Head of caudate nucleus (tissue), 42 donors: ENCODE data around the gene IGLL1.

Experiments used
- DNase-seq, 42 donors: peaks; one replicate each; pipeline versions ENCODE4 v3.0.0 to v3.0.0-alpha.2; 2020 to 2021; ENCODE audit warnings: mixed read lengths in 7 of 42
- intact Hi-C: fragments of 100-400 bp; cut with DNase I; formaldehyde crosslinking; loops from one replicate; pipeline ENCODE4 v1.15.0; 2022

Gene IGLL1

DNA sequence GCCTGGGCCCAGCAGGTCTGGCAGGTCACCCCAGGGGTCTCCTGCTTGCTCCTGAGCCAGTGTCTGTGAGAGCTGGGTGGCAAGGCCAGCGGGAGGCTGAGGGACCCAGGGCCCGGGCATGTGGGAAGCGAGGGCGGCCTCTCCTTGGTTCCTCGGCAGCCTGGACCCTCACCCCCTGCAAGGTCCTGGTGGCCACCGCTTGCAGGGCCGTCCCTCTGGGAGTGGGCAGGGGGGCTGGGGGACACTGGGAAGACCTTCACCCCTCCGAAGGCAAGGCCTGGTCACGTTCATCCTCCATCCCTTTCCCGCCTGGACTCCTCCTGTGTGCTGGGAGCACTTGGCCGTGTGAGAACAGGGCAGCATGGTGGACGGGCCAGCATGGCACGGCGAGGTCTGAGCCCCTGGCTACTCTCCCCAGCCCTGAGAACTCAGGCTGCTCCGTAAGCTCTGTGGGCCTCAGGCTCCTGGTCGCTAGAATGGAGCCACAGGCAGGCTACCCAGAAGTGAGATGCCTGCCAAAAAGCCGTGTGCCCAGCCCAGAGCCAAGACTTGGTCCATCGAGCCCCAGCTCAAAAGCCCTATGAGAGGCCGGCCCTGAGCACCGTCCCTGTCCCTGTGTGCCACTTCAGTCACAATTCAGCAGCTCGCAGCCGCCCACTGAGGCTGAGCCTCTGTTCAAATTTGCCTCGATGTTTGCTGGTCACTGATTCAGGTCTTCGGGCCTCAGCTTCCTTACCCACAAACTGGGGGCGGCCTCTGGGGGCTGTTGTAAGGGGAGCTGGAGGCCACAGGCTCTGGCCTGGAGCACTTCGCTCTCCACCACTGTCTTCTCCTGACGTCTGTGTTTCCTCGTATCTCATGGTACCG, 45.0 kb downstream of the IGLL1 start:
- intact Hi-C loops, result loop anchor here (10.0 kb wide), 1 partner anchor 220 kb away; no protein-coding TSS in a partner anchor
- DNase-seq, result peak in 6 of 42 donors; percentile 10 to 29 (median 16)

GRCh38 chr22:23534201-23534850, 45.8 kb downstream of the IGLL1 start:
- peak in 5 of 42 donors; percentile 1 to 20 (median 12) for DNase-seq
- intact Hi-C loops, result loop anchor here (10.0 kb wide), 1 partner anchor 220 kb away; no protein-coding TSS in a partner anchor

DNA sequence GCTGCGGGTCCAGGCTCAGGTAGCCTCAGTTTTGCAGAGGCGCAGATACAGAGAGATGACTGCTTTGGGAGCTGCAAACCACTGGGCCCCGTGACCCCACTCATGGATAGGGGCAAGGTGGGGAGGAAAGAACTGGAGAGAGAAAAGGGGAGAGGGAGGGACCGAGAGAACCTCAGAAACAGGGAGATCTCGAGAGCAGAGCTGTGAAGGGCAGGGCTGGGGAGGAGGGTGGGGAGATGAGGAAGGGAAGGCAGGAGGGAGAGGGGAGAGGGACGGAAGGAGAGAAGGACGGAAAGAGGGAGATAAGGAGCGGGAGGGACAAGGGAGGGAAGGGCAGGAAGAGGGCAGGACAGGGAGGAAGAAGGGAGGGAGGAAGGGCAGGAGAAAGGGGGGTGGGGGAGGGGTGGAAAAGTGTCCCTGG, 46.3 kb downstream of the IGLL1 start:
- intact Hi-C loops, result loop anchor here (10.0 kb wide), 1 partner anchor 219 kb away; no protein-coding TSS in a partner anchor
- DNase-seq, result peak in 3 of 42 donors; percentile 2 to 6 (median 4)

DNA sequence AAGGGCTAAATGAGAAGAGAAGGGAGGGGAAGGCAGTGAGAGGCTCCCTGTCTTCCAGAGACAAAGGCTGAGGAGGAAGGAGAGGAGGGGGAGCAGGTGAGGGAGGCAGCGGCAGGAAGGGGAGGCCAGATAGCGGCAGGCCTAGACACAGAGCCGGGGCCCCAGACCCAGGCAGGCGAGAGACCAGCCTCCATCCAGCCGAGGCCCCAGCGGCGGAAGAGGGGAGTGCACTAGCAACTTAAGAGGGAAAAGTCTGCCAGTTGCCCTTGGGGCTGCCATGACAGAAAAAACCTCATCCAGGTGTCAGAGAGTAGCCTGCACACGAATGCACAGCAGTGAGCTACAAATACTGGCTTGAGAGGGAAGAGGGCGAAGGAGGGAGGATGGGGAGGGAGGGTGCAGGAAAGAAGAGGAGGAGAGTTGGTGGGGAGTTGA, 46.7 kb downstream of the IGLL1 start:
- intact Hi-C loops, result loop anchor here (10.0 kb wide), 1 partner anchor 219 kb away; no protein-coding TSS in a partner anchor
- DNase-seq, result peak in 2 of 42 donors; percentile 15 to 21

GRCh38 chr22:23532731-23533130, 47.4 kb downstream of the IGLL1 start:
- DNase-seq, result peak in 1 of 42 donors; percentile 14
- intact Hi-C loops, result loop anchor here (10.0 kb wide), 1 partner anchor 218 kb away; no protein-coding TSS in a partner anchor

DNA sequence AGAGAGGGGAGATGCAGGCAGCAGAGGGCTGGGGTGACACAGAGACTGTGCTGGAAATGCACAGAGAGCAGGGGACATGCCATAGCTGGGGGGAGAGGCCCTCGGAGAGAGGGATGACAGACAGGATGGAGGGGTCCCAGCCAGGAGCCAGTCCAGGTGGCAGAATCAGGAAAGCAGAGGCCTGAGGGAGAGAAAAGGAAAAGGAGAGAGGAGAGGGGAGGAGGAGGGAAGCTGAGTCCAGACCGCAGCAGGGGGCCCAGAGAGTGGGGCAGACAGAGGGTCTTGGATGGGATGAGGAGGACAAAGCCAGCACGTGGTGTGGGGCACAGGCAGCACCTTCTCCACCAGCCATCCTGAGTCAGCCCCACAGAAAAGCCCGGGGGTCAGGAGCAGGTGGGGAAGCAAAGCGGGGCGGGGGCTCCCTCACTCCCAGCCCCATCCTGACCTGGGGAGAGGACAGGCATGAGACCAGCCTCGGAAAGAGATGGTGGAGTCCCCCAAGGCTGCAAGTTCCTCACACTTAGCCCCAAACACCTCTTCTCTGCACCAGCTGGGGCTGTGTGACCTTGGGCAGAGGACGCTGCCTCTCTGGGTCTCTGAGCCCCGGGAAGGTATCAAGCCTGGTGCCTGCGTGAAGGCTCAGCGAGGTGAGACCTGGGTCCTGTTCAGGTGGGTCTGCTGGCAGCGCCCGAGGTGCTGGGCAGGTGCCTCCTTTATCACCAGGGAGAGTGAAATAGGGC, 48.0 kb downstream of the IGLL1 start:
- peak in 3 of 42 donors; percentile 5 to 18 (median 10) for DNase-seq
- intact Hi-C loops, result loop anchor here (10.0 kb wide), 1 partner anchor 217 kb away; no protein-coding TSS in a partner anchor

DNA sequence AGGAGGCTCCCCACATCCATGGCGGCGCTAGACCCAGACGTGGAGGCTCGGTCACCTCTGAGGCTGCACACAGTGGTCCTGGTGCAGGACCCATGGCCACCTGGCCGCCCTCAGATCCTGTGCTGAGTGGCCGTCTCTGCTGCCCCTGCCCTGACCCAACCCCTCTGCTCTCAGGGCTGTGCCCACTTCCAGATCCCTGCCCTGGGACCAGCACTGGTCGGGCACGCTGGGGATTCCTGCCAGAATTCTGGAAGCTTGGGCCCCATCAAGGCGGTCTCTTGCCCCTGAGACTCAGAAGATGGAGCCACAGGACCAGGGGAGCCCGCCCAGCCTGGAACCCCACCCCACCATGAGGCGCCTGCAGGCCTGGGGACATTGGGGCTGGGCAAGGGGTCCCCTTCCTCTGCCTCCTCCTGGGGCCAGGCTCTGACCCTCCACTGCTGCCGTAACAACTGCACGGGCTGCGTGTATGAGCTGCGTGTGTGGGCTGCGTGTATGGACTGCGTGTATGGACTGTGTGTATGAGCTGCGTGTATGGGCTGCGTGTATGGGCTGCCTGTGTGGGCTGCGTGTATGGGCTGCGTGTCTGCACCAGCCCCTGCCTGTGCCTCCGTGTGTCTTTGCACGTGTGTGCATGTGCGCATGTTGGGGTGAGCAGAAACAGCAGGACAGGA, 48.7 kb downstream of the IGLL1 start:
- intact Hi-C loops, result loop anchor here (10.0 kb wide), 1 partner anchor 217 kb away; no protein-coding TSS in a partner anchor
- peak in 2 of 42 donors; percentile 12 to 22 for DNase-seq

GRCh38 chr22:23530766-23531282, 49.3 kb downstream of the IGLL1 start:
- intact Hi-C loops, result loop anchor here (10.0 kb wide), 1 partner anchor 216 kb away; no protein-coding TSS in a partner anchor
- DNase-seq, result peak in 1 of 42 donors; percentile 7

DNA sequence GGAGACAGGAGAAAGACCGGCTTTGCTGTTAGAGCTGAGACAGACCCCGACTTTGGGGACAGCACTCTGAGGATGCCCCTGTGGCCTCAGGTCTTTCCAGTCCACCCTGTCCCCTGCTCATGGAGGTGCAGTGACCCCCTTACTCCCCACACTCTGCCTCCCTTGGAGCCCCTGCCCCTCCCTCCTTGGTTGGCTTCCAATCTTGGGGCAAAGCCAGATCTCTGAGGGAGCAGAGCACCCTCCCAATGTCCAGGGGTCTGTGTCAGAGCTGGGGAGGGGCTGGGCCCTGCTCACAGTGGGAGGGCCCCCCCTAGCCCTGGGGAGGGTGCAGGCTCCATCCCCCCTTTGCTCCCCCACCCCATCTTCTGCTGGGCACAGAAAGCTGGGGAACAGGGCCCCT, 50.0 kb downstream of the IGLL1 start:
- DNase-seq, result peak in 2 of 42 donors; percentile 1 to 16
- intact Hi-C loops, result loop anchor here (10.0 kb wide), 1 partner anchor 215 kb away; no protein-coding TSS in a partner anchor

DNA sequence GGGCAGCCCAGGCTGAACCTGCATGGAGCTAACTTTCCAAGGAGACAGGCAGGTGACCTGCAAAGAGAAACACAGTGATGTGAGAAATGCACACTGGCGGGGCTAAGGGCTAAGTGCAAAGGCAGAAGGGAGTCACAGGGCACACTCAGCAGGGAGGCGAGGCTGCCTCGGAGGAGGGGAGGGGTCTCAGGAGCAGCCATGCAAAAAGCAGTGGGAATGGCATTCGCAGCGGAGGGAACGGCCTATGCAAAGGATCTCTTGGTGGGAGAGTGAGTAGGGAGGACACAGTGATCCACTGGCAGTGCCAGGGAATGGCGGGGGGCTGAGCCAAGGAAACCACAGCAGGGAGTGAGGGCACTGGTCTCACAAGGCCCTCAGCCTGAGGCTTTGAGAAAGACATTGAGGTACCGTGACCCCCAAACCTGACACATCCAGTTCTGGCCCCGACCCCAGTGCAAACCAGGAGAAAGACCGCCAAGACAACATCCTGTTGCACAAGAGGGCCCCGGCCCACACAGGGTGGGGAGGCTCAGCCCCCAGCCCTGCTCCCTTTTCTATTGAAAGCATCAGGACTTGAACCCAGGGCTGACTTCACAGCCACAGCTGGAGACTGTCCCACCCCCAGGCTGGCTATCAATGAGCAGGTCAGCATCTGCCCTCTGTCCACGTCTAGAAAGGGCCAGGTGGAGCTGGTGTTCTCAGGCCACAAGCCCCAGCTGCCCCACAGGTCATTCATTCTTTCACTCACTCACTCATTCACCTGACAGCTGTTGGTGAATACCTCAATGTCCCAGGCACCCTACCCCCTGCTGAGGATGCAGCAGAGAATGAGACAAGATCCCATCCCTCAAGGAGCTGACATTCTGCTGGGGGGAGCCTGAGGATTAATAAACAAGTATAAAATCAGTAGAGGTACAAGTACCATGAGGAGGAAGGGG, 50.7 kb downstream of the IGLL1 start:
- DNase-seq, result peak in 2 of 42 donors; percentile 14 to 26
- intact Hi-C loops, result loop anchor here (10.0 kb wide), 2 partner anchors 125 to 215 kb away; no protein-coding TSS in a partner anchor

DNA sequence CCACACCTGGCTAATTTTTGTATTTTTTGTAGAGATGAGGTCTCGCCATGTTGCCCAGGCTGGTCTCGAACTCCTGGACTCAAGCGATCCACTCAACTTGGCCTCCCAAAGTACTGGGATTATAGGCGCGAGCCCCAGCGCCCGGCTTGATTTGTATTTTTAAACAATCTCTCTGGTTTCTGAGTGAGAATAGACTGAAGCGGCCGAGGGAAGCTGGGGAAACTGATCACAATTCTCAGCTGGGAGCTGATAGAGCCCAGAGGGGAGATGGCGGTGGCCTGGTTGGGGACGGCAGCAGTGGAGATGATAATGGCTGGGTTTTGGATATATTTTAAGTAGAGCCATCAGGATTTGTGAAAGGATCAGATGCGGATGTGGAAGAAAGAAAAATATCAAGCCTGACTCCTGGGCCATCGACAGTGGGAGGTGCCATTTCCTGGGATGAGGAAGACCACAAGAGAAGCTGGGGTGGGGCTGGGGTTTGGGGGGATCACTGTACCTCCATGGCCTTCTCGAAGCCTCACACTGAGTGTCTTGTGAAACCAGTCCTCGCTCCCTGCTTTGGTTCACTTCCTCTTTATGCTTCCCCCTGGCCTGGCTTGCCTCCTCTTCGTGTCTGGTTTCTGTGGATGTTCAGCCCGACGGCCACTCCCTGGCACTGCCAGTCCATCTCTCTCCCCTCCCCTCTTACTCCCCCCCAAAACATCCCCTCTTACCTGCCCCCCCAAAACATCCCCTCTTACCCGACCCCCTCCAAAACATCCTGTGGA, 51.9 kb downstream of the IGLL1 start:
- DNase-seq, result peak in 5 of 42 donors; percentile 16 to 52 (median 29)
- intact Hi-C loops, result loop anchor here (10.0 kb wide), 1 partner anchor 123 kb away; no protein-coding TSS in a partner anchor

DNA sequence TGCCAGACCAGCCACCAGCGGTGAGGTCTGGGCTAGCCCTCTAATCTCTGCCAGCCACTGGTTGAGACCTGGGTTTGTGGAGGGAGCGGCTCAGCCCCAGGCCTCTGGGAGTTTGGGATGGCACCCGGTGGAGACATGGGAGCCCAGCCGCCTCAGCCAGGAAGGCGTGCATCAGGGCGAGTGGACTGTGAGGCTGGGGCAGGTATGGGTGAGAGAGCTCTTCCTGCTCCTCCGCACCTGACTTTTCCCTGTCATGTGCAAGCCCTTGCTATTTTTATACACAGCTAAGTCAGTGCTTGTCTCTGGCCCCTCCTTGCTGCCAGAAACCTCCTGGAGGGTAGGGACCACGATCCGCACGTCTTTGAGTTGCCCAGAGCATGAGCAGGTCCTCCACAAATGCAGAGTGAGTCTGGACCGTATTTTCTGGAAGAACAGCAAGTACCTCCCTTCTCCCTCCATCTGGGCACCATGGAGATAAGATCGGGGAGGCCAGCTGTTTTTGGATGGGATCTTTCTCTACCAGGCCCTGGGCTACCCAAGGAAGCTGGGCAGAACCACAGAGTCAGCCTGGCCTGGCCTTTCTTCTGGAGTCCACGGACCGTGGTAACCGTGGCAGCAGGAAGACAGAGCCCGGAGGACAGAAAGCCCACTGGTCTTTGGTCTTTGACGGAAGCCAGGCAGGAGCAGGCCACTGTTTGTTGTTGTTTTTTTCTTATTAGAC, 53.3 kb downstream of the IGLL1 start:
- intact Hi-C loops, result loop anchor here (10.0 kb wide), 1 partner anchor 122 kb away; no protein-coding TSS in a partner anchor
- DNase-seq, result peak in 2 of 42 donors; percentile 10 to 19

GRCh38 chr22:23525510-23525909, 54.6 kb downstream of the IGLL1 start:
- no peak for DNase-seq
- intact Hi-C loops, result loop anchor here (10.0 kb wide), 1 partner anchor 121 kb away; no protein-coding TSS in a partner anchor

GRCh38 chr22:23524226-23524625, 55.9 kb downstream of the IGLL1 start:
- DNase-seq, result no peak
- intact Hi-C loops, result loop anchor here (10.0 kb wide), 1 partner anchor 119 kb away; no protein-coding TSS in a partner anchor

GRCh38 chr22:23523713-23524112, 56.4 kb downstream of the IGLL1 start:
- intact Hi-C loops, result loop anchor here (10.0 kb wide), 1 partner anchor 119 kb away; no protein-coding TSS in a partner anchor
- DNase-seq, result no peak
